GM11168 (cell line): Measurements from ENCODE around the gene ADH1B.
"Not testable (repeated sequence)": the region's sequence is repeated elsewhere in the genome, so short reads cannot be mapped to it uniquely, and the experiment has no call there.

Experiments used
- in situ Hi-C: fragments of 300-500 bp; cut with MboI; formaldehyde crosslinking; loops from one replicate; pipeline ENCODE4 v1.12.0; 2022; ENCODE audit warnings: low sequenced_read_pairs; ENCODE audit not compliant: unreplicated experiment

Gene ADH1B

DNA sequence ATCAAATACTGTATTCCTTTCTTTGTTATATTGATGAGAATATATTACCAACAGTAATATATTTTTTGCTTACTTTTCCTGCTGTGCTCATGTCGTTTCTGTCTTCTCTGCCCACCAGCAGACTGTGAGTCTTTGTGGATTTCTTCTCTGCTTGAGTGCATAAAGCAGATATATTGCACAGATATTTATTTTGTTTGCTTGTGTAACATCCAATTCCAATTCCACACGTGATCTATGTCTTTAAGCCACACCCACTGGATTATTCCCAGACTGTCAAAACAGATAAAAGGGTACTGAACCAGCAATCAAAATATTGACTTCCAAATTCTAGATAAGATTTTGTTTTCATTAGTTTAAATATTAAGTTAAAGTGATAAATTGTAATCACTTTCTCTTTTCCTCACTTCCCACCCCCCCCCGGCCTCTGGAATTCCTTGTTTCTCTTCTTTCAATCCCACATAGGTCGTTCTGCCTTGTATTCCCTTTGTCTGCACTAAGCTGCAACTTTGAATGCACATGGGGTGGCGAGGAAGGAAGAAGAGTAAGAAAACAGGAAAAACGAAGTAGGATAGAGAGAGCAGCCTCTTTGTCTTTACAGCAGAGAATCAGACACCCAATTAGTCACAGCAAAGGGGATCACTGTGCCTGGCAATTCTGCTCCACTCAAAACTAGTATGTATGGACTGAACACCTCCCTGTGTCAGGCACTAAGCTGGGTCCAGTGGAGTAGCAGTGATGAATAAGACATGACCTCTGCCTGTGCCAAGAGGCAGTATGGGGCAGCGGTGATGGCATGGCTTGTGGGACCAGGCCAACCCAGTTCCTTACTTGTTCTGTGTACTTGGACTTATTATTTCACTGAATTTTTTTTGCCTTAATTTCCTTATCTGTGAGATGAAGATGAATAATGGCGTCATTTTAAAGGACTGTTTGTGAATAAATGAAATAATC is at the start of gene ADH1B:
Gene ADH1B (minus strand): TSS at position 161 of the 951 bp plus-strand sequence. CDS start 70 bp downstream, at position 91.
- in situ Hi-C loops, result no loop called here

DNA sequence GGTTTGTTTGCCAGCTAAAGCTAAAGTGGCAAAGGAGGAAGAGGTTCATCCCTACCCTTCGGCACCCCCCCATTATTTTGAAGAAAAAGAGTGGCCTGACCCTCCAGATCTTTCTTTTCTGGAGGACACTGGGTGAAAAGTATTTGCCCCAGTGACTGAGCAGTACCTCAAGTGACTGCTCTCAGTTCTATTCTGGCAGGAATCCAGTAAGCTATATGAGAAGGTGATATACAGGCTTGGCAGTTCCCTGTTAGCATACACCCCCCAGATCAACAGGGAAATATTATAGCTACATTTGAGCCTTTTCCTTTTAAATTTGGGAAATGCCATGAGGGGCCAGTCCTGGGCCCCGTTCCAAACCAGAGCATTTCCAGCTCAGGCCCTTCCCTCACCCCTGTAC is 46.6 kb upstream of the ADH1B start:
- in situ Hi-C loops, result not testable (repeated sequence)

DNA sequence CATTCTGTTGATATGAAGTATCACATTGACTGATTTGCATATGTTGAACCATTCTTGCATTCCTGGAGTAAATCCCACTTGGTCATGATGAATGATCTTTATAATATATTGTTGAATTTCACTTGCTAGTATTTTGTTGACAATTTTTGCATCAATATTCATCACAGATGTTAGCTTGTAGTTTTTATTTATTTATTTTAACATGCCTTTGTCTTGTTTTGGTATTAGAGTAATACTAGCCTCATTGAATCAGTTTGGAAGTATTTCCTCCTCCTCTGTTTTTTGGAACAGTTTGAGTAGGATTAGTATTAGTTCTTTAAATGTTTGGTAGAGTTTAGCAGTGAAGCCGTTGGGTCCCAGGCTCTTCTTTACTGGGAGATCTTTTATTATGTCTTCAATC is 45.3 kb upstream of the ADH1B start:
- in situ Hi-C loops, result no loop called here

DNA sequence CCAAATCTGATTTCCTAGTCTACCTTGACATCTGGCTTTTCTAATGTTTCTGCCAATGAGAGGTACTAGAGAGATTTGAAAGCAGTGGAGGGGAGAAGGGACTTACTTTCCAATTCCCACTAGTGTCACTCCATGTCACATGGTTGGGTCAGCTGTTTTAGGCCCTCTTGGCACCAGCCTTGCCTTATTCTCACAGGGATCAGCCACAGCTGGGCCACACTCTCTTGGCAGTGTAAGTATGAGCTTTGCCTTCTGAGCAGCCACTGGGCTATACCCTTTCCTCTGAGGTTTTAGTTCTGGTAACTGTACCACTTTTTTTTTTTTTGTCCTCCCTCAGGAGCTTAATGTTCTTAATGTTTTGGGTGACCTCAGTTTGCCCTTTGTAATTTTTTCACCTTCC is 41.6 kb upstream of the ADH1B start:
- in situ Hi-C loops, result no loop called here

DNA sequence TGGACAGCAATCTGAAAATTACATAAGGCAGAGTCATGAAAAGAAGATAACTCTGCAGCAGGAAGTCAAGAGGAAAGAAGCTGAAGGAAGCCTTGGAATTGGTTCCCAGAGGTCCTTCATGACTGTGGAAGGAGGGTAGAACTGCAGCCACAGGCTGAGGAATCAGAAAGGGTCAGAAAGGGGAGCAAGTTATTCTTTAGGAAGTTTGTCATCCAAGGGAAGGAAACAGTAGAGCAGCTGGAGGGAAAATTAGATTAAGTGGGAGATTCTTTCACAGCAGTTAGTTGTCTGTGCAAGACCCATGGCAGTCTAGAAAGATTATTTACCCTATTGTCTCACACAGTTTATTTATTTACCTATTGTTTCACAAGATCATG is 40.7 kb upstream of the ADH1B start:
- in situ Hi-C loops, result no loop called here

DNA sequence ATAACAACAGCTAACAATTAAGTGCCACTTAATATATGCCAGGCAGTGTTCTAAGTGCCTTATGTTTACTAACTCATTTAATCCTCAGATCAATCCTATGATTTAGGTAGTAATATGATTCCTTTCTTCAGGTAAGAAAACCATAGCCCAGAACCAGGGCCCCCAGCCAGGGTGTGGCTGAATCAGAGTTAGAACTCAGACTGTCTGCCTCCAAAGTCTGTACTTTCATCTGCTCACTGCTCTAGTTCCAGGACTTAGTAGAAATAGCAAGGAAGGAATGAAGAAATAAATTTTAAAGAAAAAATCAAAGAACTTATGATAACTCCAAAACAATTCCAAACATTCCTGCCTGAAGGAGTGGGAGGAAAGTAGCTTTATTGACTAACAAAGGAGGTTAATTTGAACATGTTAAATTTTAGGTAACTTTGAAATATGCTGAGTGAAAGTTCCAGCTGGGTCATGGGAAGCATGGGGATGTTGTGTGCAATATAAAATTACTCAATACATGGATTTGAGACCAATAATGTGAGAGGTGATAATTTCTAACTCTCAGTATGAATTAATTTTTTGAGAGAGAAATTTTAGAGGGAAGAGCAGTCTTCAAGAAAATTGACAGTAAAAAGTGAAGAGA is 40.2 kb upstream of the ADH1B start:
- in situ Hi-C loops, result no loop called here

DNA sequence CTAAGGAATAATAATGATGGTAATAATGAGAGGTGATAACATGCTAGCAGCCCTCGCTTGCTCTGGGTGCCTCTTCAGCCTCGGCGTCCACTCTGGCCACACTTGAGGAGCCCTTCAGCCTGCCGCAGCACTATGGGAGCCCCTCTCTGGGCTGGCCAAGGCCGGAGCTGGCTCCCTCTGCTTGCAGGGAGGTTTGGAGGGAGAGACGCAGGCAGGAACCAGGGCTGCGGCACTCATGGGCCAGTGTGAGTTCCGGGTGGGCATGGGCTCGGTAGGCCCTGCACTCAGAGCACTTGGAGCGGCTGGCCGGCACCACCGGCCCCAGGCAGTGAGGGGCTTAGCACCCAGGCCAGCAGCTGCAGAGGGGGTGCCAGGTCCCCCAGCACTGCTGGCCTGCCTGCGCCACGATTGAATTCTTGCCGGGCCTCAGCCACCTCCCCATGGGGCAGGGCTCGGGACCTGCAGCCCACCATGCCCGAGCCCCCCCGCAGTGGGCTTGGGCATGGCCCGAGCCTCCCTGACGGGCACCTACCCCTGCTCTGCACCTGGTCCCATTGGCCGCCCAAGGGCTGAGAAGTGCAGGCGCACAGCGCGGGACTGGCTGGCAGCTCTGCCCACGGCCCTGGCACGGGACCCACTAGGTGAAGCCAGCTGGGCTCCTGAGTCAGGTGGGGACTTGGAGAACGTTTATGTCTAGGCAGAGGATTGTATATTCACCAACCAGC is 38.4 kb upstream of the ADH1B start:
- in situ Hi-C loops, result no loop called here

DNA sequence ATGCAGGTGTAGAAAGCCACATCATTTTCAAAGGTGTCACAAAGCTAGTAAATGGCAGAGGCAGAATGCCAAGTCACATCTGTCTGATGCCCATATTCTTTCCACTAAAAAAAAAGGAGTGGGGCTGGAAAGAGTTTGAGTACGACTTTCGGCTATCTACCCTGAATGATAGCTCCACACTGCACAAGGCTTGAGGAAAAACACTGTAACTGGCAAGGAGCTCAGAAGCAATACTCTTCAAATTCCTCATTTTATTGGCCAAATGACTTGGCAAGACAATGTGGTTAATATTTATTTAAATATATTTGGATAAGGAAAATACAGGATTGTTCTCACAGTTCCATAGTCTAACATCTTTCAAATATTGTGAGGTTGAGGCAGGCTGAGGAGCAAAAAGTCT is 36.7 kb upstream of the ADH1B start:
- in situ Hi-C loops, result no loop called here

DNA sequence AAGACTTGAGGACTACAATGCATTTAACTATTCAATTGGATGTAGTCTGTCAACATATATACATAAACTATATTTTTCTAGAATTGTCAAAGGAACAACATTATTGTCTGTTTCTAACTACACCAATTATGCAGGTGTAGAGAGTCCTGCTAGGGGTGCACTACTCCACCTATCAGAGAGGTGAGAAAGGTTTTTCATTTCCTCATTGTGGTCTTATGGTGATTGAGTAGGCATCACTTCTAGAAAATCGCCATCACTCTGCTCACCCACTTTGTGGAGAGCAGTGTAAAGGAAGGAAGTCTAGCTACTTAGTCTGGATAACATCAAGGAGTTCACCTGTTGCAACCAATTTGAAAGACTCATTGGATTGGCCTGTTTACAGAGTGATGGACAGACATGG is 35.8 kb upstream of the ADH1B start:
- in situ Hi-C loops, result no loop called here

DNA sequence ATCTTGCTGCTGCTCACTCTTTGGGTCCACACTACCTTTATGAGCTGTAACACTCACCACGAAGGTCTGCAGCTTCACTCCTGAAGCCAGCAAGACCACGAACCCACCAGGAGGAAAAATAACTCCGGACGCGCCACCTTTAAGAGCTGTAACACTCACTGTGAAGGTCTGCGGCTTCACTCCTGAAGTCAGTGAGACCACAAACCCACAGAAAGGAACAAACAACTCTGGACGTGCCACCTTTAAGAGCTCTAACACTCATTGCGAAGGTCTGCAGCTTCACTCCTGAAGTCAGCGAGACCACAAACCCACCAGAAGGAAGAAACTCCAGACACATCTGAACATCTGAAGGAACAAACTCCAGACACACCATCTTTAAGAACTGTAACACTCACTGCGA is 34.9 kb upstream of the ADH1B start:
- in situ Hi-C loops, result not testable (repeated sequence)

DNA sequence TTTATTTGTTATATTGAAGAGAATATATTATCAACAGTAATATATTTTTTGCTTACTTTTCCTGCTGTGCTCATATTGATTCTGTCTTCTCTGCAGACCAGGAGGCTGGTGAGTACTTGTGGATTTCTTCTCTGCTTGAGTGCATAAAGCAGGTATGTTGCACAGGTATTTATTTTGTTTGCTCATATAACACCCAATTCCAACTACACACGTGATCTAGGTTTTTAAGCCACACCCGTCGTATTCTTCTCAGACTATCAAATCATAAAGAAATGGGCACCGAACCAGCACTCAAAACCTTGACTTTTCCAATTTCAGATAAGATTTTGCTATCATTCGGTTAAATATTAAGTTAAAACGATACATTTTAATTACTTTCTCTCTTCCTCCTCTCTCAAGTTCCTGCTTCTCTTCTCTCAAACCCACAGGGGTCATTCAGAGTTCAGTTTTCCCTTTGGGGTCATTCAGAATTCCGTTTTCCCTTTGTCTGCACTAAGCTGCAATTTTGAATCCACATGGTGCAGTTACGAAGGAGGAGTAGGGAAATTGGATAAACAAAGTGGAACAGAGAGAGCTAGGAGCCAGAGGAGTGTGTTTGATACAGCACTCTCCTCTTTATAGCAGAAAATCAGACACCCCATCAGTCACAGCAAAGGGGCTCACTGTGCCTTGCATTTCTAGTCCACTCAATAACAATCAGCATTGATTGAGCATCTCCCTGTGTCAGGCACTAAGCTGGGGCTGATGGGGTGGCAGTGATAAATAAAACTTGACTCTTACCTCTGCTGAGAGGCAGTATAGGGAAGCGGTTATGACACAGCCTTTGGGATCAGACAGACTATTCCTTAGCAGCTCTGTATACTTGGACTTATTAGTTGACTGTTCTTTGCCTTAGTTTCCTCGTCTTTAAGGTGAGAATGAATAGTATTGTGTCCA is 31.7 kb upstream of the ADH1B start, which contains the start of gene ADH1C:
Gene ADH1C (minus strand): TSS at position 145 of the 936 bp plus-strand sequence. CDS start 71 bp downstream, at position 74.
- in situ Hi-C loops, result no loop called here

DNA sequence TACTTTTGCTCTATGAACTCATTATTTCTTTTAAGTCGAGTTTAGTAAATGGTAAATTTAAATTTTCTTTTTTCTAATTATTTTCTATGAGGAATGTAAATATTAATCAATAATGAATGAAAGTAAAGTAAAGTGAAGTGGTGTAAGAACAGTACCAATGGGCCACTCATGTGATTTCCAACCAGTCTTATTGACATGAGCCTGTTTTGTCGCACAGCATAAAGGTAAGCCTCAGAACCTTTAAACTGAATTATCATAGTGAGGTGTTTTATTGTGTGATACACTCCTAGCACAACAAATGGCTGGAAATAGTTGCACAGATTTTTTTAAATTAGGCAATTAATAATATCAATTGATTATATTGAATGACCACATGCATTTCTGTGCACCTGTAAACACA is 30.3 kb upstream of the ADH1B start:
- in situ Hi-C loops, result no loop called here

DNA sequence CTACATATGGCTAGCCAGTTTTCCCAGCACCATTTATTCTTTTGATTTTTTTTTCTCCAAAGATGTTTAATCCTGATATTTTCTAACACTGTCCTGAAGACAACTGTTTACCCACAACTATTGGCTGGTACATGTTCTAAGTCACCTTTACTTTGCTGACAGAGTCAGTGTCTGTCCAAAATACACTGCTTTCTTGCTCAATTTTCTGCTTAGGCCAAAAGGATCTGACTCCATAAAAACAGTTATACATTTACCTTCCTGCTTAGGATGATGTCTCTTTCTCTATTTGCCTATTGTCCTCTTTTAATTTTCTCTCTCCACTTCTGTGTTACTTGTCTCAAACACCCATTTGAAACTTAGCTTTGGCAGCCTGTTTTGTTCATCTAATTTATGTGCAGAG is 28.1 kb upstream of the ADH1B start:
- in situ Hi-C loops, result no loop called here

DNA sequence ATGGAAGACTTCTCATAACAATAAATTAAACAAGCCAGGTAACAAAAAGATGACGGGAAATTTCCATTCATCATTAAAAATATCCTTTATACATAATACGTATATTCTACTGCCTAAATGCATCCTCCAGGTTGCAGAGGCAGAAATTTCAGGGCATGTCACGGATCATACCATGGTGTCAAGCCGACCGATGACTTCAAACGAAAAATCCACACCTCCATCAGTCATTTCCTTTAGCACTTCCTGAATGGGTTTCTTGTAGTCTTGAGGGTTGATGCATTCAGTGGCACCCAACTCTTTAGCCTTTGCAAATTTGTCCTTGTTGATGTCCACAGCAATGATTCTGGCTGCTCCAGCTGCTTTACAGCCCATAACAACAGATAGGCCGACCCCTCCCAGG is 21.4 kb upstream of the ADH1B start:
- in situ Hi-C loops, result not testable (repeated sequence)

DNA sequence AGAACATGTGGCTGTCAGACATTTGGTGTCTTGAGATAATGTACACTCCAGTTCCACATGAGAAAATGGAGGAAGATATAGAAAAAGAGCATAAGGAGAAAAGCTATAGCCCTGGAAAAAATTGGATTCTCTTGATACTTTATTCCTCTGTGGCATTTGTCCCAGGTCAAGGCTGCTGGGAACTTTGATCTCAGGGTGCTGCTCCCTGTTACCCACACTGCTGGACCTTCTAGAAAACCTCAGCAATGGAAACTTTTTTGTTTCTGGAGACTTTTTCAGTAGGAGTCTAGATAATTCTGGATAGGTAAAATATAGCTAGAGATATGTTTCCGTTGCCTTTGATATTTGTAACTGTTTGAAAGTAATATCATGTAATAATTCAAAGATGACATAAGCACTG is 20.2 kb upstream of the ADH1B start:
- in situ Hi-C loops, result no loop called here

DNA sequence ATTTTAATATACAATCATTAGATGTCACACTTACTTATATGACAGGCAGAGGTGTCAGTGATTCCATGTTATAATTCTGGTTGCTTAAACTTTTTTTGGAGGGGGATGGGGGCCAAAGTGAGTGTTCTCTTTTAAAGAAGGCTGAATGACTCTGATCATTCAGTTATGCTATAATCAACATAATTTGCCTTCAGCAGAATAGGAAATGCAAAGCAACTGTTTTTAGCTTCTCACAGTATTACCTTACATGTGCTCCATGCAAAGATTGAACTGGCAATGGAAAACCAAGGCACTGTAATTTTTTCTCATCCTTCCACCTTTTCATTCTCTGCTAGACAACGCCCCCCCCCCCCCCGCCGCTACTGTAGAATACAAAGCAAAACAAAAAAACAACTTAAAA is 18.0 kb upstream of the ADH1B start:
- in situ Hi-C loops, result no loop called here

DNA sequence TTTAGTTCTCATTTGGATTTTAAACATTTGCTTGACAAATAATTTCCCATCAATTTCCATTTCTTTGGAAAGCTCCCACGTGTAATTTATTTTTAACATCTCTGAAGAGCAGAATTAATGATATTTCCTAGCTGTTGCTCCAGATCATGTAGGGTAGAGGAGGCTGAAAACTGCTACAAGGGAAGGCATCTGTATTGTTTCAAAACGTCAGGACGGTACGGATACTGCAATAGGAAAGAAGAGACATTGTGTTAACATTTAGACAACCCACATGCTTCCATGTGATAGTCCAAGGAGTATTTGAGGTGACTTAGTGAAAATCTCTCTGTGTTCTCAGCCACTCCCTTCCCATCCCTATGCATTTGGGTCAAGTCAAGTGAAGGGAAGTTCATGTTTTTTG is 15.4 kb upstream of the ADH1B start:
- in situ Hi-C loops, result no loop called here

DNA sequence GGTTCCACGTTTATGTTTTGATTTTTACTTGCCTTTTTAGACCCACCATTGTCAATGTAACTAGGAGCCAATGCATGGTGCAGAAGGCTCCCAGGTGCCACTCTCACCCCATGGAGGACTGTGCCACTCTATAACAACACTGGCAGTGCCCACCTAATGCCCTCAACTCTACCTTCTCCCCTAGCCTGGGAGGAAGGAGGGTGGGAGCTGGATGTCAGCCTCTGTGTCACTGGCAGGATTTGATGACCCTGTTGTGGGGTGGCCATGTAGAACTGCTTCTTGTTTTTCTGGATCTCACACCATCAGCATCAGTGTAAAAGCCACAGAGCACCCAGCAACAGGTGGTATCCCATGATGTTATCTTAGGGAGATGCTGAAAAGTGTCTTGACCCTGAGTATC is 13.7 kb upstream of the ADH1B start:
- in situ Hi-C loops, result no loop called here

DNA sequence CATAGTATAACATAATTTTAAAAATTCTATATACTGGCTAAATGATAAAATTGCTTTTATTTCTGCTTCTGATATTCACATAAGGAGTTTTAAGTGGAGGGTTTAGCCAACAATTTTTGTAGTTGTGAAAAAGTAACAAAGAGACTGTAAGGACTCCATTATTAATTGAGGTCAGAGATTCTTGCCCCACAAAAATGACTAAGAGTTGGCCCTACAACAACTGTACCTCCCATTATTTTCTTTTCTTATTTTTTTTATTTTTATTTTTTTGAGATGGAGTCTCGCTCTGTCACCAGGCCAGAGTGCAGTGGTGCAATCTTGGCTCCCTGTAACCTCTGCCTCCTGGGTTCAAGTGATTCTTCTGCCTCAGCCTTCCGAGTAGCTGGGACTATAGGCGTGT is 9.4 kb upstream of the ADH1B start:
- in situ Hi-C loops, result no loop called here

DNA sequence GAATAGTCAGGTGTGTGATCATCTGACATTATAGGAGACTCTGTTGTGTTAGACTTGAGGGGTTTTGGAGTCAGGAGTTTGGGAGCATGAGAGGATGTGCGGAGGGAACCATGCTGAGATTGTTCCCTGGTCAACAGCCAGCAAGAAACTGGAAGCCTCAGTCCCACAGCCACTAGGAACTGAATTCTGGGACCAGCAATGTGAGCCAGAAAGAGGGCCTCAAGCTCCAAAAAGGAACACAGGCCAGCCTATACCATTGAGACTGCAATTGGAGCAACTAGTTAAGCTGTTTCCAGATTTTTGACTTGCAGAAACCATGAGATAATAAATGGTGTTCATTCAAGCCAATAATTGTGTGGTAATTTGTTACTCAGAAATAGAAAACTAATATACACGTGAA is 8.7 kb upstream of the ADH1B start:
- in situ Hi-C loops, result no loop called here
